Head of caudate nucleus (tissue), 42 donors: ENCODE measurements around the gene OR10D3.
"Not testable (repeated sequence)": the region's sequence is repeated elsewhere in the genome, so short reads cannot be mapped to it uniquely, and the experiment has no call there.

ENCODE experiments used
- DNase-seq, 42 donors: peaks; one replicate each; pipeline versions ENCODE4 v3.0.0 to v3.0.0-alpha.2; 2020 to 2021; ENCODE audit warnings: mixed read lengths in 7 of 42
- intact Hi-C: fragments of 100-400 bp; cut with DNase I; formaldehyde crosslinking; loops from one replicate; pipeline ENCODE4 v1.15.0; 2022

The OR10D3 gene

GRCh38 chr11:124183068-124183467 is at the start of gene OR10D3:
Gene OR10D3, plus strand, starts transcription at chr11:124183345. Its CDS starts 1,925 bp downstream, at chr11:124185270.
- intact Hi-C loops: no loop called here
- no peak for DNase-seq

- DNase-seq: no peak
- intact Hi-C loops: no loop called here
These were observed 40.1 kb upstream of the OR10D3 start for GRCh38 chr11:124143034-124143433.

- intact Hi-C loops: no loop called here
- no peak for DNase-seq
These were observed 35.2 kb upstream of the OR10D3 start for GRCh38 chr11:124147951-124148350.

- intact Hi-C loops: no loop called here
- DNase-seq: no peak
These were observed 32.5 kb upstream of the OR10D3 start for GRCh38 chr11:124150684-124151083.

- intact Hi-C loops: no loop called here
- DNase-seq: no peak
These were observed 30.3 kb upstream of the OR10D3 start for GRCh38 chr11:124152770-124153407.

GRCh38 chr11:124153821-124154220 is 29.3 kb upstream of the OR10D3 start:
- intact Hi-C loops: no loop called here
- no peak for DNase-seq

- peak in 7 of 42 donors; percentile 13 to 39 (median 17) for DNase-seq
- intact Hi-C loops: no loop called here
These were observed 23.7 kb upstream of the OR10D3 start for GRCh38 chr11:124159481-124159880.

GRCh38 chr11:124160986-124161385 is 22.2 kb upstream of the OR10D3 start:
- intact Hi-C loops: no loop called here
- no peak for DNase-seq

- intact Hi-C loops: no loop called here
These were observed 15.3 kb upstream of the OR10D3 start for GRCh38 chr11:124167826-124168231.

GRCh38 chr11:124168796-124169195 is 14.3 kb upstream of the OR10D3 start:
- intact Hi-C loops: no loop called here
- no peak for DNase-seq

More at GRCh38 chr11:124167826-124168231, 15.3 kb upstream of the OR10D3 start:
- DNase-seq: no peak

- intact Hi-C loops, DNase-seq: not testable (repeated sequence)
These were observed 12.8 kb upstream of the OR10D3 start for GRCh38 chr11:124170315-124170714.

- intact Hi-C loops: no loop called here
- DNase-seq: no peak
These were observed 12.2 kb upstream of the OR10D3 start for GRCh38 chr11:124170801-124171586.

- no peak for DNase-seq
- intact Hi-C loops: no loop called here
These were observed 11.0 kb upstream of the OR10D3 start for GRCh38 chr11:124172101-124172500.

- intact Hi-C loops: no loop called here
- DNase-seq: no peak
These were observed 10.5 kb upstream of the OR10D3 start for GRCh38 chr11:124172599-124172998.

GRCh38 chr11:124174001-124174583 is 9.1 kb upstream of the OR10D3 start:
- intact Hi-C loops: no loop called here
- DNase-seq: peak in 11 of 42 donors; percentile 7 to 64 (median 22)

GRCh38 chr11:124176925-124177715 is 6.0 kb upstream of the OR10D3 start:
- intact Hi-C loops: no loop called here
- no peak for DNase-seq

- no peak for DNase-seq
- intact Hi-C loops: no loop called here
These were observed 3.8 kb upstream of the OR10D3 start for GRCh38 chr11:124179310-124179709.

- no peak for DNase-seq
- intact Hi-C loops: no loop called here
These were observed 7.4 kb downstream of the OR10D3 start for GRCh38 chr11:124190298-124191139.
